AG09309 (cell line): Measurements from ENCODE around the gene ADM5.

Experiments used
- DNase-seq: peaks from one replicate; pipeline ENCODE4 v3.0.0-alpha.2; 2010; ENCODE audit warnings: low read depth
- H3K4me3 ChIP-seq: 2 replicates; pipeline ENCODE4 v1.5.1; 2011; ENCODE audit warnings: mild to moderate bottlenecking, low read depth, low read length, moderate library complexity; ENCODE audit not compliant: control insufficient read depth
- CTCF ChIP-seq: IDR thresholded peaks from 2 replicates; pipeline ENCODE4 v1.5.1; 2011; ENCODE audit warnings: mild to moderate bottlenecking, low read depth, low read length, inconsistent platforms; ENCODE audit not compliant: insufficient read depth, control insufficient read depth; ENCODE audit errors: missing control alignments

ADM5 gene

GRCh38 chr19:49658566-49659442 lies 30.6 kb upstream of the ADM5 start:
- H3K4me3 ChIP-seq = no peak overlapping the region
- DNase-seq = no peak
- TF ChIP-seq CTCF = no peak

GRCh38 chr19:49660338-49660961 lies 28.9 kb upstream of the ADM5 start:
- H3K4me3 ChIP-seq = no peak overlapping the region
- no peak for TF ChIP-seq CTCF
- no peak for DNase-seq

DNA sequence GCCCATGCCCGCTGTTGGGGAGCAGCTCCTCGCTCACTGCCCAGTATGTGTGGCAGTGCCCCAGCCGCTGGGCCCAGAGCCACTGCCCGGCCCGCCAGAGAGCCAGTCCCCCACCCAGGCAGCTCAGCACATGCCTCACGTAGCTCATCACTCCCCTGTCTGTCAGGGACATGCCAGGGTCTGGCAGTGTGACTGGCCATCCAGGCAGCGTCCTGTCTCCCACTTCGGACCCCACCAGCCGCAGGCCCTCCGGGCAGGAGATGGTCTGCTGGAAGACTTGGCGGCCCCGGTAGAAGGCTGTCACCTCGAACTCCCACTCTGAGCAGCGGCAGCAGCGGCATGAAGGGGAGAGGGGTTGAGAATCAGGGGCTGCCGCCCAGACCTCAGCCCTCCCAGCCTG lies 27.4 kb upstream of the ADM5 start:
- DNase-seq = no peak
- no peak for TF ChIP-seq CTCF
- no peak overlapping the region for H3K4me3 ChIP-seq

GRCh38 chr19:49663224-49663623 lies 26.2 kb upstream of the ADM5 start:
- no peak for TF ChIP-seq CTCF

GRCh38 chr19:49664171-49665035 lies 25.0 kb upstream of the ADM5 start:
- TF ChIP-seq CTCF = peak; percentile 11
- H3K4me3 ChIP-seq = peak overlapping the region; percentile 88
- DNase-seq = no peak

More at GRCh38 chr19:49663224-49663623, 26.2 kb upstream of the ADM5 start:
- H3K4me3 ChIP-seq = no peak overlapping the region
- no peak for DNase-seq

GRCh38 chr19:49665036-49665350 lies 24.4 kb upstream of the ADM5 start:
- no peak for DNase-seq
- peak overlapping the region; percentile 88 for H3K4me3 ChIP-seq
- TF ChIP-seq CTCF = no peak
